NCI-H128 (cell line): ENCODE results near the gene NPIPB6.

Experiments
- DNase-seq: peaks from one replicate; lab custom pipeline; 2025; ENCODE audit not compliant: unreplicated experiment; lab: John Stamatoyannopoulos, UW

NPIPB6 gene

GRCh38 chr16:28324235-28324886 lies 38.9 kb downstream of the NPIPB6 start:
- DNase-seq: no peak

GRCh38 chr16:28321700-28322411 lies 41.5 kb downstream of the NPIPB6 start:
- DNase-seq: no peak

- DNase-seq: no peak
These were observed 42.6 kb downstream of the NPIPB6 start for GRCh38 chr16:28320741-28321140.

- no peak for DNase-seq
These were observed 43.2 kb downstream of the NPIPB6 start for GRCh38 chr16:28320023-28320561.

- DNase-seq: no peak
These were observed 43.8 kb downstream of the NPIPB6 start for GRCh38 chr16:28319476-28320022.

GRCh38 chr16:28318042-28318744 lies 45.1 kb downstream of the NPIPB6 start:
- DNase-seq: no peak

- no peak for DNase-seq
These were observed 46.0 kb downstream of the NPIPB6 start for GRCh38 chr16:28317040-28317880.

GRCh38 chr16:28316054-28316453 lies 47.3 kb downstream of the NPIPB6 start:
- DNase-seq: no peak

- DNase-seq: no peak
These were observed 49.7 kb downstream of the NPIPB6 start for GRCh38 chr16:28313587-28313986.

GRCh38 chr16:28312327-28312726 lies 51.0 kb downstream of the NPIPB6 start:
- DNase-seq: no peak

GRCh38 chr16:28311913-28312312 lies 51.4 kb downstream of the NPIPB6 start:
- no peak for DNase-seq

GRCh38 chr16:28311413-28311812 lies 51.9 kb downstream of the NPIPB6 start:
- no peak for DNase-seq

- no peak for DNase-seq
These were observed 52.5 kb downstream of the NPIPB6 start for GRCh38 chr16:28310796-28311195.

GRCh38 chr16:28309811-28310311 lies 53.4 kb downstream of the NPIPB6 start:
- no peak for DNase-seq

GRCh38 chr16:28308794-28309584 lies 54.3 kb downstream of the NPIPB6 start:
- DNase-seq: no peak

GRCh38 chr16:28307936-28308335 lies 55.4 kb downstream of the NPIPB6 start:
- DNase-seq: no peak

- DNase-seq: no peak
These were observed 59.1 kb downstream of the NPIPB6 start for GRCh38 chr16:28304214-28304613.

- no peak for DNase-seq
These were observed 60.2 kb downstream of the NPIPB6 start for GRCh38 chr16:28303132-28303531.

GRCh38 chr16:28301620-28302019 lies 61.7 kb downstream of the NPIPB6 start:
- DNase-seq: no peak

- no peak for DNase-seq
These were observed 62.2 kb downstream of the NPIPB6 start for GRCh38 chr16:28301154-28301553.
